Stimulated activated CD8-positive, alpha-beta memory T cell treated with anti-CD3 and anti-CD28 coated beads, Interleukin-7, amount 100 ng/mL, for 1 hour (primary cell): ENCODE measurements around the gene PDLIM5.
"Not testable (repeated sequence)": the region's sequence is repeated elsewhere in the genome, so short reads cannot be mapped to it uniquely, and the experiment has no call there.

Source experiments
- DNase-seq, 2 donors: peaks; one replicate each; pipeline ENCODE4 v3.0.0-alpha.2; 2020; ENCODE audit warnings: low read depth in 2 of 2

PDLIM5 gene

GRCh38 chr4:94650134-94650495 is 198.4 kb downstream of the PDLIM5 start:
- DNase-seq = no peak

GRCh38 chr4:94650690-94651089 is 198.9 kb downstream of the PDLIM5 start:
- DNase-seq = no peak

DNA sequence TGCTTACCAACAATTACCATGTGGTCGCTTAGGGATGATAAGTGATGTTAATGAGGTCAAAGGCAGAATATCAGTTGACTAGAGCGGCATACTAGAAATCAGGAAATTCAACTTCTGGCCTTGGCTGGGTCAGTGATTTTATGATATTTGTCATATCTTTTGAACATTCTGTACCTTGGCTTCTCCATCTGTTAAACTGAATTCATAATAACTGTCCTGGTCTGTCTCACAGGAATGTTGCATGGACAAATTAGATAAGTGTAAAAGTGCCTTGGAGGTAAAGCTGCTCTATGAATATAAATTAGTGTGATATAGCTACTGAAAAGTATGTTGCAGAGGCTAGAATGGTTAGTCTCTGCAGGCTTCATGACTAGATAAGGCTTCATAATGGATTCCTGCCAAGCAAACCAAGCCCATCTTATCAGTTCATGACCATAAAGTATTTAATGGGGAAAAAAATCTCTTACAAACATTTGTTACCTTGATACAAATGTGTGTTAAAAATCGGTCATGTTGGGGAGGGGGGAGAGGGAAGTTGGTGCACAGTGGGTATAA is 201.4 kb downstream of the PDLIM5 start:
- DNase-seq = no peak

GRCh38 chr4:94653984-94654609 is 202.4 kb downstream of the PDLIM5 start:
- DNase-seq = no peak

GRCh38 chr4:94654714-94655113 is 203.0 kb downstream of the PDLIM5 start:
- no peak for DNase-seq

DNA sequence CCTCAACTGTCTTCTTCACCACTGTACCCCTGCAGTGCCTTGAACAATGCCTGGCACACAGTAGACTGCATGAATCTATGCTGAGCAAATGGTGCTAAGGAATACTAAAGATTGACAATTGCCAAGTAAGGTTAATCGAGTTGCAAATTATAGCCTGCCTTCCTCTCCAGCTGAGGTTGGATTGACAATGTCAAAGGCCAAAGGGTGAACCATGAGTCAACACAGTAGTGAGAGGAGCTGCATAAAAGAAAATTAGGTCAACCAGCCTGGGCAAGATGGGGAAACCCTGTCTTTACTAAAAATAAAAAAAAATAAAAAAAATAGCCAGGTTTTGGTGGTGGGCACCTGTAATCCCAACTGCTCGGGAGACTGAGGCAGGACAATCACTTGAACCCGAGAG is 208.9 kb downstream of the PDLIM5 start:
- DNase-seq = no peak

DNA sequence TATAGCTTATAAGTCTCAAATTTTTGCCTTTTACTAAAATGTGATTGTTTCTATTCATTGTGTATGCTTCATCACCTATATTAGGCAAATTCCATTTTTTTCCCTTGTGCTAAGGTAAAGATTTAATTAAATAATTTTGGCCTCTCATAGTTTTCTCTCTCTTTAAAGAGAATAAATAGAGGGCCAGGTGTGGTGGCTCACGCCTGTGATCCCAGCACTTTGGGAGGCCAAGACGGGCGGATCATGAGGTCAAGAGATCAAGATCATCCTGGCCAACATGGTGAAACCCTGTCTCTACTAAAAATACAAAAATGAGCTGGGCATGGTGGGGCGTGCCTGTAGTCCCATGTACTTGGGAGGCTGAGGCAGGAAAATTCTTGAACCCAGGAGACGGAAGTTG is 213.3 kb downstream of the PDLIM5 start:
- not testable (repeated sequence) for DNase-seq

- no peak for DNase-seq
Observed at GRCh38 chr4:94665500-94666404, 214.0 kb downstream of the PDLIM5 start.

- no peak for DNase-seq
Observed at GRCh38 chr4:94668724-94669123, 217.0 kb downstream of the PDLIM5 start.

- DNase-seq = no peak
Observed at GRCh38 chr4:94669672-94670664, 218.2 kb downstream of the PDLIM5 start.

DNA sequence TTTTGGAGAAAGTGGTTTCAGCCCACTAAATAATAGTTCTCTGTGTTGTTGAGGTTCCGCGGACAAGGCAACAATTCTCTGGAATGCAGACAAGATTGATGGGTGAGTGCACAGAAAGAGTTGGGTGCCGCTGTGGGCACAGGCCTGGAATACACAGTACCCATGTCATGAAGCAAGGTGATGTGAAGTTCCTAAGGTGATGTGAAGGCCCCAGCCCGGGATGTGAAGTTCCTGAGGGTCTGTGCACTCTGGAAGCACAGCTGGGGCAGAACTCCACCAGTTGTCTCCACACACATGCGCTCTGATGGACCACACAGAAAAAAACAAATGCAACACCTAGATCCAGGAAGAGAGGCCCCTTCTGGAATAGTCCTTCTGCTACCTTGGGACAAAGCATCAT is 219.4 kb downstream of the PDLIM5 start:
- DNase-seq = no peak

GRCh38 chr4:94673961-94674360 is 222.2 kb downstream of the PDLIM5 start:
- no peak for DNase-seq

- DNase-seq = no peak
Observed at GRCh38 chr4:94676970-94677369, 225.2 kb downstream of the PDLIM5 start.

DNA sequence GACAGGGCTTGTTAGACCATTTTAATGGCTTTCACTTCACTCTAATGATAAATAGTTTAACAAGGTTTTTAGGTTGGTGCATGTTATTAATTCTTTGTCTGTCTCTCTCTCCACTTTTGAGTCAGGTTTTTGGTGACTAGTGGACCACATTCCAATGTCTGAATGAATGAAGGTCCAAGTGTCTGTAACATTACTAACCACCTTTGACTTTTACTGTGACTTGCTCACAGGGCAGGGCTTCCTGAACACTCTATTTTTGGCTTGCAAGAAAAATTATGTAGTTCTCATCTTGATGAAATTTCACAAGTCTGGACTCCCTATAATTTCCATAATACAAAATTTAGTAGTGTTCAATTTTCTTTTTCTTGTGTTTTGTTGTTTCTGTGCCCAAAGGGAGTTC is 227.2 kb downstream of the PDLIM5 start:
- DNase-seq = no peak

DNA sequence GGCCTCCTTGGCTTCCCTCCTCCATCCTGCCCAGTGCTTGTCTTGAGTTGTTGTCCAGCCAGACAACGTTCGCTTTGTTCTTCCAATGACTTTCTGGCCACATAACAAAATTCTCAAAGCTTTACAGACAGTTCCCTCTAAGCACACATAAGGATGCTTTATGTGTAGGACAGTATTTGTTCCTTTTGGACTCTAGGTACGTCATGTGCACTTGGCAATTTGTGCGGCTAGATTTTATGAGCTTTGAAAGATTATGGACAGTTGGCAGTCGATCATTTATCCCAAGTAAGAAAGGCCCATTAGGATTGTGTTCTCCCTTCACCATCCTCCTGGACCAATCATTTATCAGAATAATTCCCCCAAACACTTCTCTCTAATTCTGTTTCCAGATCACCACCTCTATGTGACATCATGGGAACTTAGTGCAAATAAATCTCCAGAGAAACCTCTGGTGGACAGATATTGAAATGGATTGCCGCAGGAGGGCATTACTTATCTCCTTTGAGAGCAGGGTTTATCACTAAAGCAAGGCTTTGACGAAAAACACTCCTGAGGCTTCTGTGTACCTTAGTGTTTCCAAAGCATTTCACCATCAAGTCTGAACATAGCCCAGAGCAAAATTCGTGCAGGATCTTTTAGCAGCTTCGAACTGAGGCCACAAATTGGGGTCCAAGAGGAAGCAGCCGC is 228.6 kb downstream of the PDLIM5 start:
- no peak for DNase-seq

- no peak for DNase-seq
Observed at GRCh38 chr4:94686086-94686485, 234.3 kb downstream of the PDLIM5 start.

- no peak for DNase-seq
Observed at GRCh38 chr4:94689155-94689860, 237.6 kb downstream of the PDLIM5 start.

- DNase-seq = no peak
Observed at GRCh38 chr4:94690851-94691254, 239.1 kb downstream of the PDLIM5 start.

GRCh38 chr4:94691552-94691951 is 239.8 kb downstream of the PDLIM5 start:
- DNase-seq = no peak

DNA sequence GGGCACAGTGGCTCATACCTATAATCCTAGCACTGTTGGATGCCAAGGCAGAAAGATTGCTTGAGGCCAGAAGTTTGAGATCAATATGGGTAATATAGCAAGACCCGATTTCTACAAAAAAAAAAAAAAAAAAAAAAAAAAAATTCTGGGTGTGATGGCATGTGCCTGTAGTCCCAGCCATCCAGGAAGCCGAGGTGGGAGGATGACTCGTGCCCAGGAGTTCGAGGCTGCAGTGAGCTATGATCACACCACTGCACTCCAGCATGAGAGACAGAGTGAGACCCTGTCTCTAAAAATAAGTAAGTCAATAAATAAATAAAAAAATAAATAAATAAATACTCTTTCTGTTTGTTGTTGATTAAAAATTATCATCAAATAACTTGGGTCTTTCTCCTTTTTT is 243.6 kb downstream of the PDLIM5 start:
- DNase-seq = no peak

DNA sequence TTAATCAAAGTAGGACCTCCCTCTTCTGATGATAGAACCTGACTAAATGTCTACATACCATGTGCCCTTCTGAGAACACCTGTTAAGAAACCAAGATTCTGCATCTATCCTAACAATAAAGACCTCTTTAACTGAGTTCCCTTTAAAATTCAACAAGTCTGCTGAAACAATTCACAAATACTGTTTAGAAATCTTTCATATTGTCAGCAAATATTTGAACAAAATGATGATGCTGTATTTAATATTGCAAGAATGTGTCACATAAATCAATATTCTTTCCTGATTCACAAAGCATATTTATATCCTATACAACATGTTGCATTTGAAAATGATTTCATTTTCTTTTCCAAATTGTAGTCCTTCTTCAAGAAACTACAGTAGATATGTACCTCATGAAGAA is 246.4 kb downstream of the PDLIM5 start:
- DNase-seq = no peak
